Neural cell (in vitro differentiated cells): ENCODE results near the gene TENT4B.

Experiments used
- CTCF ChIP-seq: fragments of 450-650 bp; IDR thresholded peaks from 2 replicates; pipeline ENCODE4 v1.5.1; 2014; ENCODE audit warnings: antibody characterized with exemption, mild to moderate bottlenecking, moderate library complexity; ENCODE audit not compliant: poor library complexity, severe bottlenecking
- EP300 ChIP-seq: fragments of 450-650 bp; conservative IDR thresholded peaks from 2 replicates; pipeline ENCODE4 v1.6.1; 2014; ENCODE audit warnings: antibody characterized with exemption, mild to moderate bottlenecking, moderate library complexity; ENCODE audit not compliant: poor library complexity, severe bottlenecking
- EZH2 ChIP-seq: fragments of 200-600, 300-800 bp; shearing (Covaris generic), sonication (generic); IDR thresholded peaks from 2 replicates; pipeline ENCODE4 v1.6.1; 2014; ENCODE audit warnings: antibody characterized with exemption, low read length, borderline replicate concordance, mild to moderate bottlenecking; ENCODE audit not compliant: insufficient read depth, poor library complexity, severe bottlenecking
- POLR2AphosphoS5 ChIP-seq: IDR thresholded peaks from 2 replicates; pipeline ENCODE4 v1.6.1; 2012
- RAD21 ChIP-seq: fragments of 450-650 bp; conservative IDR thresholded peaks from 2 replicates; pipeline ENCODE4 v1.6.1; 2014; ENCODE audit warnings: antibody characterized with exemption, mild to moderate bottlenecking, moderate library complexity
- REST ChIP-seq: IDR thresholded peaks from 2 replicates; pipeline ENCODE4 v1.6.1; 2012; ENCODE audit warnings: borderline replicate concordance
- SMC3 ChIP-seq: fragments of 450-650 bp; conservative IDR thresholded peaks from 2 replicates; pipeline ENCODE4 v1.6.1; 2014; ENCODE audit warnings: antibody characterized with exemption, mild to moderate bottlenecking, moderate library complexity; ENCODE audit not compliant: poor library complexity
- TAF1 ChIP-seq: IDR thresholded peaks from 2 replicates; pipeline ENCODE4 v1.6.1; 2012; ENCODE audit warnings: low read depth

- TF ChIP-seq CTCF (no peak), TAF1 (no peak), POLR2AphosphoS5 (no peak), EZH2 (no peak), RAD21 (no peak), SMC3 (no peak), EP300 (no peak), REST (no peak)
These were observed 3.5 kb downstream of the TENT4B start for GRCh38 chr16:50156590-50156989.
